GM19099 (cell line): Measurements from ENCODE around the gene CPT2.

Experiments
- POLR2A ChIP-seq: IDR thresholded peaks from 3 replicates; pipeline ENCODE4 v1.6.1; 2011; ENCODE audit warnings: low read depth; ENCODE audit not compliant: insufficient read length; ENCODE audit errors: extremely low read depth

Gene CPT2

GRCh38 chr1:53241828-53242227, 45.2 kb downstream of the CPT2 start:
- TF ChIP-seq POLR2A: no peak

GRCh38 chr1:53242381-53242780, 45.8 kb downstream of the CPT2 start:
- TF ChIP-seq POLR2A: no peak

GRCh38 chr1:53244141-53244540, 47.5 kb downstream of the CPT2 start:
- TF ChIP-seq POLR2A: no peak

GRCh38 chr1:53246261-53247134, 49.9 kb downstream of the CPT2 start:
- no peak for TF ChIP-seq POLR2A

GRCh38 chr1:53249706-53250105, 53.1 kb downstream of the CPT2 start:
- TF ChIP-seq POLR2A: no peak

GRCh38 chr1:53250325-53250724, 53.7 kb downstream of the CPT2 start:
- TF ChIP-seq POLR2A: no peak

GRCh38 chr1:53254011-53254640, 57.5 kb downstream of the CPT2 start:
- no peak for TF ChIP-seq POLR2A

GRCh38 chr1:53255031-53255430, 58.4 kb downstream of the CPT2 start:
- no peak for TF ChIP-seq POLR2A

GRCh38 chr1:53256511-53257453, 60.2 kb downstream of the CPT2 start:
- TF ChIP-seq POLR2A: no peak

- TF ChIP-seq POLR2A: no peak
These were observed 60.9 kb downstream of the CPT2 start for GRCh38 chr1:53257454-53258081.

GRCh38 chr1:53258216-53258615, 61.6 kb downstream of the CPT2 start:
- TF ChIP-seq POLR2A: no peak

GRCh38 chr1:53259932-53260331, 63.3 kb downstream of the CPT2 start:
- no peak for TF ChIP-seq POLR2A

- TF ChIP-seq POLR2A: no peak
These were observed 64.1 kb downstream of the CPT2 start for GRCh38 chr1:53260631-53261247.

GRCh38 chr1:53262000-53262399, 65.4 kb downstream of the CPT2 start:
- no peak for TF ChIP-seq POLR2A
